A549 (cell line): ENCODE results near the gene MCM3AP.

Experiments used
- CEBPB ChIP-seq, 2 experiments: fragments of >200 bp in 1 of 2; sonication (Bioruptor Twin) in 1 of 2; formaldehyde crosslinking in 1 of 2; IDR thresholded peaks; 2 replicates each; pipeline ENCODE4 v1.6.1; 2012 to 2016
- ESRRA ChIP-seq: fragments of 150-350 bp; IDR thresholded peaks from 2 replicates; pipeline ENCODE4 v1.6.1; 2014; ENCODE audit warnings: mild to moderate bottlenecking, low read length, borderline replicate concordance
- RNF2 ChIP-seq: fragments of 200-600 bp; sonication (generic); IDR thresholded peaks from 2 replicates; pipeline ENCODE4 v1.6.1; 2016; ENCODE audit warnings: low read depth, mild to moderate bottlenecking, antibody characterized with exemption, moderate library complexity, borderline replicate concordance
- TFCP2L1 ChIP-seq: fragments of 250-450 bp; sonication (Bioruptor Pico); IDR thresholded peaks from 2 replicates; pipeline ENCODE4 v1.5.0; 2021; ENCODE audit warnings: mild to moderate bottlenecking

DNA sequence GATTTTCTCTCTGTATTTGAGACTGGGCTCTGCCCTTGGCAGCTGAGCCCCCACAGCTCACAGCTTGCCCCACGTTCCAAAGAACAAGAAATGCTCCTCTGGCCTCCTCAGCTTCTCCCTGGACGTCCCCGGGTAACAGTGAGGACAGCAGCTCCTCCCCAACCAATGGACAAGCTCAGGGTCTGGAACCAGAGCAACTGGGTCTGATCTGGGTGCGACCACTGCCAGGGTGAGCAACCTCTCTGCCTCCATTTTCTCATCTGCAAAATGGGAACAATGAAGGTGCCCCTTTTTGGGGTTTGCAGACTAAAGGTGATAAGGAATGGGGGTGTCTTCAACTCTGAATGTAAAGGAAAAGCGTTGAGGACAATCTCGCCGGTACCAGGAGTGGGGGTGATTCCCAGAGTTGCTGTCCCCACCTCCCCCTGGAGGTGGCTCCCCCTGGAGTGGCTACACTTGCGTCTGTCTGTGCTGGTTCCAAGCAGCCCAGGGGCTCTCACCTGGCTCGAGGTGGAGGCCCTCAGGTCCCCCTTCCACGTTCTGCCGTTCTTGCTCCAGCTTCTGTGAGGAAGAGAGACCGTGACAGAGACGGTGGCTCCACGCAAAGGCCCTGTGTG lies 31.4 kb upstream of the MCM3AP start:
- TF ChIP-seq CEBPB (IDR thresholded peaks at IDR 0.05): no peak
- TF ChIP-seq TFCP2L1 (CRISPR knock-in tag): no peak
- no peak for TF ChIP-seq RNF2
- TF ChIP-seq ESRRA: no peak
